ENCODE measurements around the gene SLC2A8. TPM values are rescaled to one million over a fixed set of nuclear protein-coding genes. Genes with fewer than 3 reads are reported as not detected.

The SLC2A8 gene
- total RNA-seq, 1 experiment from 2014 or later: 37.4 TPM

DNA sequence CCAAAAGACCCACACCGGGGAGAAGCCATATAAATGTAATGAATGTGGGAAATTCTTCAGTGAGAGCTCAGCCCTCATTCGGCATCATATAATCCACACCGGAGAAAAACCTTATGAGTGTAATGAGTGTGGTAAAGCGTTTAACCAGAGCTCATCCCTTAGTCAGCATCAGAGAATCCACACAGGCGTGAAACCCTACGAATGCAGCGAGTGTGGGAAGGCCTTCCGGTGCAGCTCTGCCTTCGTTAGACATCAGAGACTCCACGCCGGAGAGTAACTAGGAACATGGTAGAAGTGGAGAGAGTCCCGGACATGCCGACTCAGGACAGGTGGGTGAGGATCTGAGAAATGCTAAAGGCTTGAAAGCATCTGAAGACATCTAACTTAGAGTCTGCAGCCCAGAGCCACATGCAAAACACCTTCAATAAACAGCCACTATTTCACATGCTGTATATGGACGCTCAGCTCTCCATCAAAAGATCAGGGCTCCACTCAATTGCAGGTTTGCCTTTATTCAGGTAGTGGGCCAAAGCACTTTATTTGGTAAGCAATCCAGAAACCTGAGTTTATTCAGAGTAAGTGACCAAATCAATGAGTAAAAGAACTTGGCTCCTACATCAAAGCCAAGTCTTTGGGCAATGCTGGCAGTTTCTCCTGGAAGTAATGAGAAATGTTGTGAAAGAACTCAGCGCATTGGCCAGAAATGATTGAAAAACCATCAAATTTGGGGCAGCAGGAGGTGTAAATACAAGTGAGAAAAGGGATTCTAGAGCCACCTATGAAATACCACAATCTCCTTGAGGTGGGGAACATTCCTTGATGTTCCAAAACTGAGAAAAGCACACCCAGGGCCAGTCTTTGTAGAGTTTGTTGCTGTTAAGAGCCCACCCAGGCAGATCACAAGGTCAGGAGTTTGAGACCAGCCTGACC, 48.2 kb downstream of the SLC2A8 start (continued):
- no peak; the same call in 1 of the 2 replicates for TF ChIP-seq CREM (CRISPR knock-in tag; IDR thresholded peaks at IDR 0.05)
- TF ChIP-seq, protein P1, sequence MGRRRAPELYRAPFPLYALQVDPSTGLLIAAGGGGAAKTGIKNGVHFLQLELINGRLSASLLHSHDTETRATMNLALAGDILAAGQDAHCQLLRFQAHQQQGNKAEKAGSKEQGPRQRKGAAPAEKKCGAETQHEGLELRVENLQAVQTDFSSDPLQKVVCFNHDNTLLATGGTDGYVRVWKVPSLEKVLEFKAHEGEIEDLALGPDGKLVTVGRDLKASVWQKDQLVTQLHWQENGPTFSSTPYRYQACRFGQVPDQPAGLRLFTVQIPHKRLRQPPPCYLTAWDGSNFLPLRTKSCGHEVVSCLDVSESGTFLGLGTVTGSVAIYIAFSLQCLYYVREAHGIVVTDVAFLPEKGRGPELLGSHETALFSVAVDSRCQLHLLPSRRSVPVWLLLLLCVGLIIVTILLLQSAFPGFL (CRISPR knock-in tag; IDR thresholded peaks at IDR 0.05; ENCODE audit: borderline replicate concordance): no peak
- peak; percentile 73 for TF ChIP-seq NFATC4 (CRISPR knock-in tag; IDR thresholded peaks at IDR 0.05)
- no peak for TF ChIP-seq IRF2 (CRISPR knock-in tag; IDR thresholded peaks at IDR 0.05; ENCODE audit: borderline replicate concordance, low read depth)
- no peak for TF ChIP-seq ETV6 (CRISPR knock-in tag; IDR thresholded peaks at IDR 0.05)
- TF ChIP-seq, protein P2, sequence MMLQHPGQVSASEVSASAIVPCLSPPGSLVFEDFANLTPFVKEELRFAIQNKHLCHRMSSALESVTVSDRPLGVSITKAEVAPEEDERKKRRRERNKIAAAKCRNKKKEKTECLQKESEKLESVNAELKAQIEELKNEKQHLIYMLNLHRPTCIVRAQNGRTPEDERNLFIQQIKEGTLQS (CRISPR knock-in tag; conservative IDR thresholded peaks at IDR 0.05): no peak
- no peak for TF ChIP-seq RELA (CRISPR knock-in tag; IDR thresholded peaks at IDR 0.05; ENCODE audit: borderline replicate concordance)
- TF ChIP-seq, protein P3, sequence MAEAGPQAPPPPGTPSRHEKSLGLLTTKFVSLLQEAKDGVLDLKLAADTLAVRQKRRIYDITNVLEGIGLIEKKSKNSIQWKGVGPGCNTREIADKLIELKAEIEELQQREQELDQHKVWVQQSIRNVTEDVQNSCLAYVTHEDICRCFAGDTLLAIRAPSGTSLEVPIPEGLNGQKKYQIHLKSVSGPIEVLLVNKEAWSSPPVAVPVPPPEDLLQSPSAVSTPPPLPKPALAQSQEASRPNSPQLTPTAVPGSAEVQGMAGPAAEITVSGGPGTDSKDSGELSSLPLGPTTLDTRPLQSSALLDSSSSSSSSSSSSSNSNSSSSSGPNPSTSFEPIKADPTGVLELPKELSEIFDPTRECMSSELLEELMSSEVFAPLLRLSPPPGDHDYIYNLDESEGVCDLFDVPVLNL (CRISPR knock-in tag; IDR thresholded peaks at IDR 0.05; ENCODE audit: borderline replicate concordance, low read depth): no peak
- no peak for TF ChIP-seq ZNF219 (CRISPR knock-in tag; IDR thresholded peaks at IDR 0.05; ENCODE audit: borderline replicate concordance)
- peak; percentile 77; the same call in 1 of the 2 replicates for TF ChIP-seq EMX1 (CRISPR knock-in tag; IDR thresholded peaks at IDR 0.05)
- peak; percentile 22; the same call in 1 of the 2 replicates for TF ChIP-seq SMAD3 (CRISPR knock-in tag; IDR thresholded peaks at IDR 0.05; ENCODE audit: borderline replicate concordance)
- no peak for TF ChIP-seq SP1 (CRISPR knock-in tag; conservative IDR thresholded peaks at IDR 0.05)
- TF ChIP-seq, protein P4, sequence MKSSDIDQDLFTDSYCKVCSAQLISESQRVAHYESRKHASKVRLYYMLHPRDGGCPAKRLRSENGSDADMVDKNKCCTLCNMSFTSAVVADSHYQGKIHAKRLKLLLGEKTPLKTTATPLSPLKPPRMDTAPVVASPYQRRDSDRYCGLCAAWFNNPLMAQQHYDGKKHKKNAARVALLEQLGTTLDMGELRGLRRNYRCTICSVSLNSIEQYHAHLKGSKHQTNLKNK (CRISPR knock-in tag; IDR thresholded peaks at IDR 0.05): 0 out of 2 replicates have a peak, but pooled peaks have one; percentile 1
- TF ChIP-seq, protein P5, sequence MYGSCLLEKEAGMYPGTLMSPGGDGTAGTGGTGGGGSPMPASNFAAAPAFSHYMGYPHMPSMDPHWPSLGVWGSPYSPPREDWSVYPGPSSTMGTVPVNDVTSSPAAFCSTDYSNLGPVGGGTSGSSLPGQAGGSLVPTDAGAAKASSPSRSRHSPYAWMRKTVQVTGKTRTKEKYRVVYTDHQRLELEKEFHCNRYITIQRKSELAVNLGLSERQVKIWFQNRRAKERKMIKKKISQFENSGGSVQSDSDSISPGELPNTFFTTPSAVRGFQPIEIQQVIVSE (CRISPR knock-in tag; IDR thresholded peaks at IDR 0.05; ENCODE audit: borderline replicate concordance): no peak
- peak; percentile 65; the same call in 1 of the 2 replicates for TF ChIP-seq ZNF671 (CRISPR knock-in tag; IDR thresholded peaks at IDR 0.05)
- TF ChIP-seq, protein P6, sequence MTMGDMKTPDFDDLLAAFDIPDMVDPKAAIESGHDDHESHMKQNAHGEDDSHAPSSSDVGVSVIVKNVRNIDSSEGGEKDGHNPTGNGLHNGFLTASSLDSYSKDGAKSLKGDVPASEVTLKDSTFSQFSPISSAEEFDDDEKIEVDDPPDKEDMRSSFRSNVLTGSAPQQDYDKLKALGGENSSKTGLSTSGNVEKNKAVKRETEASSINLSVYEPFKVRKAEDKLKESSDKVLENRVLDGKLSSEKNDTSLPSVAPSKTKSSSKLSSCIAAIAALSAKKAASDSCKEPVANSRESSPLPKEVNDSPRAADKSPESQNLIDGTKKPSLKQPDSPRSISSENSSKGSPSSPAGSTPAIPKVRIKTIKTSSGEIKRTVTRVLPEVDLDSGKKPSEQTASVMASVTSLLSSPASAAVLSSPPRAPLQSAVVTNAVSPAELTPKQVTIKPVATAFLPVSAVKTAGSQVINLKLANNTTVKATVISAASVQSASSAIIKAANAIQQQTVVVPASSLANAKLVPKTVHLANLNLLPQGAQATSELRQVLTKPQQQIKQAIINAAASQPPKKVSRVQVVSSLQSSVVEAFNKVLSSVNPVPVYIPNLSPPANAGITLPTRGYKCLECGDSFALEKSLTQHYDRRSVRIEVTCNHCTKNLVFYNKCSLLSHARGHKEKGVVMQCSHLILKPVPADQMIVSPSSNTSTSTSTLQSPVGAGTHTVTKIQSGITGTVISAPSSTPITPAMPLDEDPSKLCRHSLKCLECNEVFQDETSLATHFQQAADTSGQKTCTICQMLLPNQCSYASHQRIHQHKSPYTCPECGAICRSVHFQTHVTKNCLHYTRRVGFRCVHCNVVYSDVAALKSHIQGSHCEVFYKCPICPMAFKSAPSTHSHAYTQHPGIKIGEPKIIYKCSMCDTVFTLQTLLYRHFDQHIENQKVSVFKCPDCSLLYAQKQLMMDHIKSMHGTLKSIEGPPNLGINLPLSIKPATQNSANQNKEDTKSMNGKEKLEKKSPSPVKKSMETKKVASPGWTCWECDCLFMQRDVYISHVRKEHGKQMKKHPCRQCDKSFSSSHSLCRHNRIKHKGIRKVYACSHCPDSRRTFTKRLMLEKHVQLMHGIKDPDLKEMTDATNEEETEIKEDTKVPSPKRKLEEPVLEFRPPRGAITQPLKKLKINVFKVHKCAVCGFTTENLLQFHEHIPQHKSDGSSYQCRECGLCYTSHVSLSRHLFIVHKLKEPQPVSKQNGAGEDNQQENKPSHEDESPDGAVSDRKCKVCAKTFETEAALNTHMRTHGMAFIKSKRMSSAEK (CRISPR knock-in tag; IDR thresholded peaks at IDR 0.05; ENCODE audit: borderline replicate concordance): 0 out of 2 replicates have a peak, but pooled peaks have one; percentile 28
- no peak for TF ChIP-seq NFE2L1 (CRISPR knock-in tag; IDR thresholded peaks at IDR 0.05)
- TF ChIP-seq PRRX2 (CRISPR knock-in tag; IDR thresholded peaks at IDR 0.05): 0 out of 2 replicates have a peak, but pooled peaks have one; percentile 75
- no peak for TF ChIP-seq HMGA2 (CRISPR knock-in tag; IDR thresholded peaks at IDR 0.05)
- peak; percentile 22 for TF ChIP-seq ZNF416 (CRISPR knock-in tag; IDR thresholded peaks at IDR 0.05)
- TF ChIP-seq, protein P7, sequence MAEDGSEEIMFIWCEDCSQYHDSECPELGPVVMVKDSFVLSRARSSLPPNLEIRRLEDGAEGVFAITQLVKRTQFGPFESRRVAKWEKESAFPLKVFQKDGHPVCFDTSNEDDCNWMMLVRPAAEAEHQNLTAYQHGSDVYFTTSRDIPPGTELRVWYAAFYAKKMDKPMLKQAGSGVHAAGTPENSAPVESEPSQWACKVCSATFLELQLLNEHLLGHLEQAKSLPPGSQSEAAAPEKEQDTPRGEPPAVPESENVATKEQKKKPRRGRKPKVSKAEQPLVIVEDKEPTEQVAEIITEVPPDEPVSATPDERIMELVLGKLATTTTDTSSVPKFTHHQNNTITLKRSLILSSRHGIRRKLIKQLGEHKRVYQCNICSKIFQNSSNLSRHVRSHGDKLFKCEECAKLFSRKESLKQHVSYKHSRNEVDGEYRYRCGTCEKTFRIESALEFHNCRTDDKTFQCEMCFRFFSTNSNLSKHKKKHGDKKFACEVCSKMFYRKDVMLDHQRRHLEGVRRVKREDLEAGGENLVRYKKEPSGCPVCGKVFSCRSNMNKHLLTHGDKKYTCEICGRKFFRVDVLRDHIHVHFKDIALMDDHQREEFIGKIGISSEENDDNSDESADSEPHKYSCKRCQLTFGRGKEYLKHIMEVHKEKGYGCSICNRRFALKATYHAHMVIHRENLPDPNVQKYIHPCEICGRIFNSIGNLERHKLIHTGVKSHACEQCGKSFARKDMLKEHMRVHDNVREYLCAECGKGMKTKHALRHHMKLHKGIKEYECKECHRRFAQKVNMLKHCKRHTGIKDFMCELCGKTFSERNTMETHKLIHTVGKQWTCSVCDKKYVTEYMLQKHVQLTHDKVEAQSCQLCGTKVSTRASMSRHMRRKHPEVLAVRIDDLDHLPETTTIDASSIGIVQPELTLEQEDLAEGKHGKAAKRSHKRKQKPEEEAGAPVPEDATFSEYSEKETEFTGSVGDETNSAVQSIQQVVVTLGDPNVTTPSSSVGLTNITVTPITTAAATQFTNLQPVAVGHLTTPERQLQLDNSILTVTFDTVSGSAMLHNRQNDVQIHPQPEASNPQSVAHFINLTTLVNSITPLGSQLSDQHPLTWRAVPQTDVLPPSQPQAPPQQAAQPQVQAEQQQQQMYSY (CRISPR knock-in tag; IDR thresholded peaks at IDR 0.05): no peak
- TF ChIP-seq NFYB (CRISPR knock-in tag; conservative IDR thresholded peaks at IDR 0.05; ENCODE audit: low read depth): no peak
- TF ChIP-seq, protein P8, sequence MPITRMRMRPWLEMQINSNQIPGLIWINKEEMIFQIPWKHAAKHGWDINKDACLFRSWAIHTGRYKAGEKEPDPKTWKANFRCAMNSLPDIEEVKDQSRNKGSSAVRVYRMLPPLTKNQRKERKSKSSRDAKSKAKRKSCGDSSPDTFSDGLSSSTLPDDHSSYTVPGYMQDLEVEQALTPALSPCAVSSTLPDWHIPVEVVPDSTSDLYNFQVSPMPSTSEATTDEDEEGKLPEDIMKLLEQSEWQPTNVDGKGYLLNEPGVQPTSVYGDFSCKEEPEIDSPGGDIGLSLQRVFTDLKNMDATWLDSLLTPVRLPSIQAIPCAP (CRISPR knock-in tag; IDR thresholded peaks at IDR 0.05): no peak
- no peak for TF ChIP-seq RORB (CRISPR knock-in tag; IDR thresholded peaks at IDR 0.05)
- peak; percentile 6; the same call in 1 of the 2 replicates for TF ChIP-seq JUN (CRISPR knock-in tag; IDR thresholded peaks at IDR 0.05)
- no peak for TF ChIP-seq ESRRA (CRISPR knock-in tag; IDR thresholded peaks at IDR 0.05; ENCODE audit: borderline replicate concordance)

Measured in WTC11 (cell line).